Head of caudate nucleus (tissue), 42 donors: ENCODE measurements around the gene DSCAM.
"Not testable (repeated sequence)": the region's sequence is repeated elsewhere in the genome, so short reads cannot be mapped to it uniquely, and the experiment has no call there.

ENCODE experiments used
- DNase-seq, 42 donors: peaks; one replicate each; pipeline versions ENCODE4 v3.0.0 to v3.0.0-alpha.2; 2020 to 2021; ENCODE audit warnings: mixed read lengths in 7 of 42
- intact Hi-C: fragments of 100-400 bp; cut with DNase I; formaldehyde crosslinking; loops from one replicate; pipeline ENCODE4 v1.15.0; 2022

DSCAM gene

GRCh38 chr21:40186045-40186444 lies 660.9 kb downstream of the DSCAM start:
- intact Hi-C loops, result no loop called here
- no peak for DNase-seq

- intact Hi-C loops, result no loop called here
- no peak for DNase-seq
These were observed 661.8 kb downstream of the DSCAM start for GRCh38 chr21:40185208-40185607.

- DNase-seq, result not testable (repeated sequence)
These were observed 664.5 kb downstream of the DSCAM start for GRCh38 chr21:40182491-40182890.

GRCh38 chr21:40179166-40179565 lies 667.8 kb downstream of the DSCAM start:
- intact Hi-C loops, result no loop called here
- DNase-seq, result no peak

More at GRCh38 chr21:40182491-40182890, 664.5 kb downstream of the DSCAM start:
- intact Hi-C loops, result not testable (repeated sequence)

GRCh38 chr21:40178726-40179125 lies 668.2 kb downstream of the DSCAM start:
- intact Hi-C loops, result no loop called here
- peak in 1 of 42 donors; percentile 23 for DNase-seq

- peak in 2 of 42 donors; percentile 22 to 49 for DNase-seq
- intact Hi-C loops, result no loop called here
These were observed 669.0 kb downstream of the DSCAM start for GRCh38 chr21:40177979-40178378.

GRCh38 chr21:40176724-40177123 lies 670.2 kb downstream of the DSCAM start:
- intact Hi-C loops, result no loop called here
- peak in 14 of 42 donors; percentile 13 to 54 (median 37) for DNase-seq

- intact Hi-C loops, result no loop called here
- DNase-seq, result no peak
These were observed 673.1 kb downstream of the DSCAM start for GRCh38 chr21:40173816-40174215.

- DNase-seq, result no peak
- intact Hi-C loops, result no loop called here
These were observed 677.0 kb downstream of the DSCAM start for GRCh38 chr21:40169971-40170370.

- intact Hi-C loops, result no loop called here
- no peak for DNase-seq
These were observed 680.6 kb downstream of the DSCAM start for GRCh38 chr21:40166291-40166843.

GRCh38 chr21:40165773-40166070 lies 681.2 kb downstream of the DSCAM start:
- intact Hi-C loops, result no loop called here
- no peak for DNase-seq

- DNase-seq, result no peak
These were observed 681.8 kb downstream of the DSCAM start for GRCh38 chr21:40164905-40165772.

GRCh38 chr21:40162075-40162474 lies 684.9 kb downstream of the DSCAM start:
- DNase-seq, result peak in 3 of 42 donors; percentile 29 to 48 (median 33)
- intact Hi-C loops, result no loop called here

More at GRCh38 chr21:40164905-40165772, 681.8 kb downstream of the DSCAM start:
- intact Hi-C loops, result no loop called here

GRCh38 chr21:40160911-40161310 lies 686.0 kb downstream of the DSCAM start:
- intact Hi-C loops, result no loop called here
- DNase-seq, result peak in 2 of 42 donors; percentile 28 to 41

- intact Hi-C loops, result no loop called here
- no peak for DNase-seq
These were observed 688.6 kb downstream of the DSCAM start for GRCh38 chr21:40158366-40158765.

GRCh38 chr21:40155563-40155962 lies 691.4 kb downstream of the DSCAM start:
- no peak for DNase-seq
- intact Hi-C loops, result no loop called here

GRCh38 chr21:40153351-40153750 lies 693.6 kb downstream of the DSCAM start:
- intact Hi-C loops, result no loop called here
- DNase-seq, result no peak

- intact Hi-C loops, result no loop called here
- DNase-seq, result no peak
These were observed 694.5 kb downstream of the DSCAM start for GRCh38 chr21:40152476-40152875.

- DNase-seq, result no peak
- intact Hi-C loops, result no loop called here
These were observed 695.3 kb downstream of the DSCAM start for GRCh38 chr21:40151611-40152010.

GRCh38 chr21:40146216-40146837 lies 700.6 kb downstream of the DSCAM start:
- intact Hi-C loops, result no loop called here
- no peak for DNase-seq
